K562 (cell line): ENCODE measurements around the gene HAUS1. TPM values are rescaled to one million over a fixed set of nuclear protein-coding genes. Genes with fewer than 3 reads are reported as not detected.
A peak's percentile ranks its signal among the peaks of the same experiment; 100 is the strongest.

Source experiments
- GABPB1 ChIP-seq: sonication (generic); formaldehyde crosslinking; IDR thresholded peaks from 2 replicates; pipeline ENCODE4 v1.8.0; 2022; ENCODE audit warnings: mild to moderate bottlenecking, missing genetic modification reagents
- HMGN3 ChIP-seq: IDR thresholded peaks from 2 replicates; pipeline ENCODE4 v1.6.1; 2011; ENCODE audit warnings: borderline replicate concordance, low read depth, mild to moderate bottlenecking, mixed read lengths, low read length; ENCODE audit not compliant: insufficient read length; ENCODE audit errors: extremely low read depth
- HNRNPK ChIP-seq: fragments of 200-400 bp; formaldehyde crosslinking; IDR thresholded peaks from one replicate; pipeline ENCODE4 v1.6.1; 2018; ENCODE audit warnings: mild to moderate bottlenecking, low read depth, low read length; ENCODE audit not compliant: poor library complexity, severe bottlenecking
- RREB1 ChIP-seq: fragments of 250-450 bp; sonication (Bioruptor Pico); IDR thresholded peaks from 2 replicates; pipeline ENCODE4 v1.4.0; 2020
- SIN3A ChIP-seq, 2 experiments: fragments of 150-350 bp in 1 of 2; IDR thresholded peaks; 2 replicates each; pipeline ENCODE4 v1.6.1; 2011 to 2016; ENCODE audit warnings: borderline replicate concordance in 2 of 2, low read depth in 2 of 2, low read length in 2 of 2, mild to moderate bottlenecking in 2 of 2, moderate library complexity in 2 of 2; ENCODE audit not compliant: control insufficient read depth in 1 of 2
- SMAD4 ChIP-seq: fragments of 250-450 bp; sonication (Bioruptor Pico); conservative IDR thresholded peaks from 2 replicates; pipeline ENCODE4 v1.8.0; 2021; ENCODE audit warnings: inconsistent platforms, mild to moderate bottlenecking, moderate library complexity
- TGIF2 ChIP-seq: sonication (generic); formaldehyde crosslinking; IDR thresholded peaks from 2 replicates; pipeline ENCODE4 v1.8.1; 2022; ENCODE audit warnings: mild to moderate bottlenecking, missing genetic modification reagents, moderate library complexity
- ZBTB40 ChIP-seq, 2 experiments: fragments of 450-650 bp in 1 of 2; sonication (generic) in 1 of 2; formaldehyde crosslinking in 1 of 2; IDR thresholded peaks; 2 replicates each; pipeline versions ENCODE4 v1.7.1 to v1.9.0; 2016 to 2022; ENCODE audit warnings: inconsistent platforms in 1 of 2, mild to moderate bottlenecking in 1 of 2, missing genetic modification reagents in 1 of 2
- ZNF282 ChIP-seq: sonication (generic); formaldehyde crosslinking; IDR thresholded peaks from 2 replicates; pipeline ENCODE4 v1.8.1; 2023; ENCODE audit warnings: missing genetic modification reagents
- ZNF644 ChIP-seq: fragments of 200-800 bp; sonication (Bioruptor generic); IDR thresholded peaks from 2 replicates; pipeline ENCODE4 v1.6.1; 2016; ENCODE audit warnings: low read depth, missing genetic modification characterization, missing compliant biosample characterization
- polyA plus RNA-seq, 8 experiments: library from polyadenylated mRNA; depleted of rRNA in 4 of 8; stranded (reverse) in 5 of 8; unstranded in 3 of 8; fragments of >200 nt; fragmentation: Nextera tagmentation in 2 of 8; fragmentation: Illumina TruSeq in 1 of 8; extraction: Ambion mirVana in 2 of 8; extraction: Trizol in 1 of 8; gene quantifications; 2 replicates each; pipeline versions ENCODE4 v1.2.1 to v1.2.3, GENCODE V29; 2011 to 2014; ENCODE audit warnings: inconsistent platforms in 1 of 8, missing spikeins in 1 of 8
- total RNA-seq, 7 experiments: library from RNA; depleted of rRNA in 6 of 7; stranded (reverse); fragments of >200 nt in 6 of 7; fragmentation: Illumina TruSeq in 2 of 7; extraction: Trizol in 2 of 7; gene quantifications; 2 replicates each; pipeline versions ENCODE4 v1.2.1 to v1.2.3, GENCODE V29; 2011 to 2021; ENCODE audit warnings: low replicate concordance in 1 of 7

Gene HAUS1
- total and polyA plus RNA-seq, 9 of the 15 experiments (the other 6 are each of a cell fraction or from before 2014, with no cell fraction given): 45.6 to 135 (median 76.3) TPM

GRCh38 chr18:46097801-46098615 lies 6.2 kb upstream of the HAUS1 start, which contains the start of gene ATP5F1A (continued):
- TF ChIP-seq RREB1 (CRISPR knock-in tag): 0 out of 2 replicates have a peak, but pooled peaks have one; percentile 71
- peak; percentile 92 for TF ChIP-seq GABPB1 (CRISPR knock-in tag)
- TF ChIP-seq SMAD4: 0 out of 2 replicates have a peak, but pooled peaks have one; percentile 5
- peak; percentile 50; the same call in 1 of the 2 replicates for TF ChIP-seq ZNF644
- no peak for TF ChIP-seq SIN3A (IDR thresholded peaks at IDR 0.05; ENCODE audit: borderline replicate concordance in 2 of 2, control insufficient read depth in 1 of 2, low read depth in 2 of 2, low read length in 2 of 2)
- TF ChIP-seq HMGN3: peak; percentile 40
- no peak for TF ChIP-seq TGIF2
- TF ChIP-seq ZNF282 (CRISPR knock-in tag): no peak
- TF ChIP-seq ZBTB40 (IDR thresholded peaks at IDR 0.05): peak; percentile 64
- no peak for TF ChIP-seq ZBTB40 (CRISPR knock-in tag; IDR thresholded peaks at IDR 0.05)
- TF ChIP-seq HNRNPK: no peak
